GM23338 (cell line): Measurements from ENCODE around the gene RAB17. TPM values are rescaled to one million over a fixed set of nuclear protein-coding genes. Genes with fewer than 3 reads are reported as not detected.

Source experiments
- ATAC-seq: fragments of 200-7000 bp; cut with Tn5 transposase; 3 replicates; pipeline ENCODE4 v1.9.1; 2020
- DNase-seq: peaks from one replicate; pipeline ENCODE4 v3.0.0-alpha.2; 2015; ENCODE audit warnings: low spot score
- H2AFZ ChIP-seq: fragments of 200-600 bp; sonication (generic); 2 replicates; pipeline ENCODE4 v1.8.0; 2016; ENCODE audit warnings: antibody characterized with exemption, mild to moderate bottlenecking, moderate library complexity
- H3F3A ChIP-seq: fragments of 200-600 bp; sonication (generic); replicated peaks from 2 replicates; pipeline ENCODE4 v1.8.0; 2017; ENCODE audit warnings: antibody characterized with exemption, mixed run types, low read depth
- H3K27ac ChIP-seq: fragments of 200-600 bp; sonication (generic); 2 replicates; pipeline ENCODE4 v1.6.1; 2016; ENCODE audit warnings: low read depth
- H3K27me3 ChIP-seq: fragments of 200-600 bp; sonication (generic); 2 replicates; pipeline ENCODE4 v1.8.0; 2016; ENCODE audit warnings: mild to moderate bottlenecking, mixed run types, moderate library complexity; ENCODE audit not compliant: insufficient read depth
- H3K36me3 ChIP-seq: fragments of 200-600 bp; sonication (generic); 2 replicates; pipeline ENCODE4 v1.8.0; 2016; ENCODE audit warnings: mild to moderate bottlenecking; ENCODE audit not compliant: insufficient read depth
- H3K4me1 ChIP-seq: fragments of 200-600 bp; sonication (generic); 2 replicates; pipeline ENCODE4 v1.8.0; 2016; ENCODE audit warnings: mild to moderate bottlenecking, moderate library complexity; ENCODE audit not compliant: insufficient read depth
- H3K4me2 ChIP-seq: fragments of 200-600 bp; sonication (generic); 2 replicates; pipeline ENCODE4 v1.7.1; 2017; ENCODE audit warnings: mixed run types
- H3K4me3 ChIP-seq: fragments of 200-600 bp; sonication (generic); 2 replicates; pipeline ENCODE4 v1.6.1; 2016; ENCODE audit warnings: mixed run types
- H3K79me2 ChIP-seq: fragments of 200-600 bp; sonication (generic); replicated peaks from 2 replicates; pipeline ENCODE4 v1.8.0; 2017; ENCODE audit warnings: mild to moderate bottlenecking; ENCODE audit not compliant: insufficient read depth
- H3K9me2 ChIP-seq: fragments of 200-600 bp; sonication (generic); 2 replicates; pipeline ENCODE4 v1.8.0; 2017; ENCODE audit not compliant: insufficient read depth
- H4K20me1 ChIP-seq: fragments of 200-600 bp; sonication (generic); replicated peaks from 2 replicates; pipeline ENCODE4 v1.8.0; 2017; ENCODE audit warnings: mild to moderate bottlenecking; ENCODE audit not compliant: insufficient read depth
- H3K27ac Mint-ChIP-seq: 2 replicates; pipeline ENCODE4 v1.8.0; 2020; ENCODE audit warnings: inconsistent platforms, mild to moderate bottlenecking, moderate library complexity, mixed read lengths
- H3K27me3 Mint-ChIP-seq: 3 replicates; pipeline ENCODE4 v1.8.0; 2022; ENCODE audit warnings: low read depth, mild to moderate bottlenecking, moderate library complexity, mixed read lengths, inconsistent platforms; ENCODE audit not compliant: insufficient read depth, poor library complexity
- H3K36me3 Mint-ChIP-seq: 3 replicates; pipeline ENCODE4 v1.8.0; 2021; ENCODE audit warnings: low read depth, mild to moderate bottlenecking, inconsistent platforms, moderate library complexity, mixed read lengths
- H3K4me1 Mint-ChIP-seq: 3 replicates; pipeline ENCODE4 v1.8.0; 2020; ENCODE audit warnings: mild to moderate bottlenecking, inconsistent platforms, mixed read lengths
- H3K4me3 Mint-ChIP-seq: 3 replicates; pipeline ENCODE4 v1.8.0; 2021; ENCODE audit warnings: moderate library complexity, mild to moderate bottlenecking, inconsistent platforms, mixed read lengths
- H3K9me3 Mint-ChIP-seq: 3 replicates; pipeline ENCODE4 v1.8.0; 2020; ENCODE audit warnings: moderate library complexity, mild to moderate bottlenecking, inconsistent platforms, mixed read lengths
- CREB1 ChIP-seq: fragments of 250-450 bp; sonication (Bioruptor Pico); IDR thresholded peaks from 2 replicates; pipeline ENCODE4 v1.5.0; 2020; ENCODE audit warnings: low read depth, mild to moderate bottlenecking, moderate library complexity
- CTCF ChIP-seq, 2 experiments: fragments of 200-600 bp in 1 of 2; sonication (generic) in 1 of 2; conservative IDR thresholded peaks; 2 replicates each; pipeline versions ENCODE4 v1.5.1 to v1.6.1; 2016 to 2017; ENCODE audit warnings: antibody characterized with exemption in 2 of 2, low read depth in 2 of 2, mild to moderate bottlenecking in 2 of 2, moderate library complexity in 1 of 2
- EZH2 ChIP-seq: fragments of 200-600 bp; sonication (generic); IDR thresholded peaks from one replicate; pipeline ENCODE4 v1.8.0; 2017; ENCODE audit warnings: antibody characterized with exemption, mild to moderate bottlenecking, low read depth; ENCODE audit not compliant: unreplicated experiment
- EZH2phosphoT487 ChIP-seq: fragments of 200-600 bp; sonication (generic); IDR thresholded peaks from one replicate; pipeline ENCODE4 v1.8.1; 2018; ENCODE audit warnings: antibody characterized with exemption; ENCODE audit not compliant: unreplicated experiment
- JUNB ChIP-seq: IDR thresholded peaks from one replicate; pipeline ENCODE4 v1.6.1; 2016; ENCODE audit warnings: antibody characterized with exemption; ENCODE audit not compliant: unreplicated experiment
- NANOG ChIP-seq: IDR thresholded peaks from 2 replicates; pipeline ENCODE4 v1.6.1; 2016; ENCODE audit warnings: antibody characterized with exemption, borderline replicate concordance
- POLR2AphosphoS5 ChIP-seq: IDR thresholded peaks from 2 replicates; pipeline ENCODE4 v1.6.1; 2016; ENCODE audit warnings: antibody characterized with exemption, low read depth
- ZNF114 ChIP-seq: fragments of 250-450 bp; sonication (Bioruptor Pico); IDR thresholded peaks from 2 replicates; pipeline ENCODE4 v1.5.0; 2020; ENCODE audit warnings: mild to moderate bottlenecking, moderate library complexity
- ZNF331 ChIP-seq: fragments of 250-450 bp; sonication (Bioruptor Pico); IDR thresholded peaks from 2 replicates; pipeline ENCODE4 v1.5.0; 2020; ENCODE audit warnings: low read depth, mild to moderate bottlenecking, moderate library complexity
- polyA plus RNA-seq: library from polyadenylated mRNA; unstranded; fragments of >200 nt; fragmentation: Nextera tagmentation; extraction: Ambion mirVana; gene quantifications from 2 replicates; pipeline ENCODE4 v1.2.1, GENCODE V29; 2016
- total RNA-seq: library from RNA; depleted of rRNA; stranded (reverse); fragments of >200 nt; shearing (Covaris generic); gene quantifications from 2 replicates; pipeline ENCODE4 v1.2.3, GENCODE V29; 2014
- TF ChIP-seq, protein P1 (sequence below): IDR thresholded peaks from 2 replicates; pipeline ENCODE4 v1.6.1; 2016; ENCODE audit warnings: antibody characterized with exemption
- TF ChIP-seq, protein P2 (sequence below): IDR thresholded peaks from one replicate; pipeline ENCODE4 v1.6.1; 2018; ENCODE audit warnings: antibody characterized with exemption; ENCODE audit not compliant: unreplicated experiment
- TF ChIP-seq, protein P3 (sequence below): fragments of 250-450 bp; sonication (Bioruptor Pico); IDR thresholded peaks from 2 replicates; pipeline ENCODE4 v1.5.0; 2020; ENCODE audit warnings: mild to moderate bottlenecking, moderate library complexity

RAB17 gene
- total and polyA plus RNA-seq, 2 experiments from 2014 or later: 22.4 to 26.9 TPM

DNA sequence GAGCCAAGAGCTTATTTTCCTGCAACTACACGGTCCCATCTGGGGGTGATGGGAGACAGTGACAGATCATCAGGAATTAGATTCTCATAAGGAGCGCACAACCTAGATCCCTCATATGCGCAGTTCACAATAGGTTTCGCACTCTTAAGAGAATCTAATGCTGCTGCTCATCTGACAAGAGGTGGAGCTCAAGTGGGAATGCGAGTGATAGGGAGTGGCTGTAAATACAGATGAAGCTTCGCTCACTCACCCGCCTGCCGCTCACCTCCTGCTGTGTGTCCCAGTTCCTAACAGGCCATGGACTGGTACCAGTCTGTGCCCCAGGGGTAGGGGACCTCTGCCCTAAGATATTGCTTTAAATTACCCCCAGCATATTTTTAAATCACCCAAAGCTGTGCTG, 47.6 kb upstream of the RAB17 start (continued):
- TF ChIP-seq EZH2phosphoT487: no peak
- TF ChIP-seq NANOG: no peak
- no peak for TF ChIP-seq CREB1

DNA sequence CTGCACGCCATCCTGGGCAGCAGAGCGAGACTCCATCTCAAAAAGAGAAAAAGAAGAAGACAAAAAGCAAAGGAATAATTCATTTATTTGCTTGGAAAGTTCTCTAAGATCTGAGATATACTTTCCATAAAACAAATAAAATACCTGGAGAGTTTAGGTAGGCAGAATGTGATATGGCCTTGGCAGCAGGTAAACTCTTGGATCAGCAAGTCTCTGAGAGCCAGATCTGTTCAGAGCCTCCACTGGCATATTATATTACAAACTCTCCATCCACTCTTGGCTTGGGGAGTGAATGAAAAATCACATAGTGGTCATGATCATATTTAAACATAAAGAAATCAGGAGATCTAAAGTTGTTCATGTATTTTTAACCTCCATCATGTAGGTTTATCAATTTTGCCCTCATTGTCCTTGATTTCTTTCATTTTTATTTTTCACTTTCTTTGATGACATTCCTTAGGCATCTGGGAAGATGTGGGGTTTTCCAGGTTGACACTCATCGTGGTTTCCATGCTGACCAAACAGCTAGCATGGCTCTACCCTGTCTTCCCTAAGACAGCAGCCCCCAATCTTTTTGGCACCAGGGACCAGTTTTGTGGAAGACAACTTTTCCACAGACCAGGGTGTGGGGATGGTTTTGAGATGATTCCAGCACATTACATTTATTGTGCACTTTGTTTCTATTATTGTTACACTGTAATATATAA, 47.0 kb upstream of the RAB17 start:
- Mint-ChIP-seq H3K27me3 (peaks cover 3% of the 10 kb centered on the region), H3K4me1 (no peaks in the 10 kb centered on the region), H3K36me3 (peaks cover 56% of the 10 kb centered on the region), H3K27ac (no peak overlapping the region), H3K9me3 (peaks cover 30% of the 10 kb centered on the region), H3K4me3 (no peak overlapping the region)
- no peak overlapping the region for H3K27ac ChIP-seq
- H3K79me2 ChIP-seq: peaks cover 25% of the 10 kb centered on the region
- no peaks in the 10 kb centered on the region for H3K4me1 ChIP-seq
- H3F3A ChIP-seq: no peaks in the 10 kb centered on the region
- 0 out of 2 replicates have a peak, but pooled peaks cover 4% of the 10 kb centered on the region for H4K20me1 ChIP-seq
- H3K27me3 ChIP-seq: peaks cover 7% of the 10 kb centered on the region
- no peak for DNase-seq
- no peak overlapping the region for H3K4me2 ChIP-seq
- H2AFZ ChIP-seq: no peak overlapping the region
- no peak for ATAC-seq
- H3K9me2 ChIP-seq: peaks cover 3% of the 10 kb centered on the region; the same call in 1 of the 2 replicates
- no peak overlapping the region for H3K4me3 ChIP-seq
- H3K36me3 ChIP-seq: 0 out of 2 replicates have a peak, but pooled peaks cover 4% of the 10 kb centered on the region
- TF ChIP-seq EZH2phosphoT487 (no peak), POLR2AphosphoS5 (no peak), JUNB (no peak), CREB1 (no peak), ZNF114 (CRISPR knock-in tag) (no peak), ZNF331 (CRISPR knock-in tag) (no peak), NANOG (no peak), EZH2 (no peak), CTCF (conservative IDR thresholded peaks at IDR 0.05; ENCODE audit: low read depth in 2 of 2) (no peak)
- TF ChIP-seq, protein P1, sequence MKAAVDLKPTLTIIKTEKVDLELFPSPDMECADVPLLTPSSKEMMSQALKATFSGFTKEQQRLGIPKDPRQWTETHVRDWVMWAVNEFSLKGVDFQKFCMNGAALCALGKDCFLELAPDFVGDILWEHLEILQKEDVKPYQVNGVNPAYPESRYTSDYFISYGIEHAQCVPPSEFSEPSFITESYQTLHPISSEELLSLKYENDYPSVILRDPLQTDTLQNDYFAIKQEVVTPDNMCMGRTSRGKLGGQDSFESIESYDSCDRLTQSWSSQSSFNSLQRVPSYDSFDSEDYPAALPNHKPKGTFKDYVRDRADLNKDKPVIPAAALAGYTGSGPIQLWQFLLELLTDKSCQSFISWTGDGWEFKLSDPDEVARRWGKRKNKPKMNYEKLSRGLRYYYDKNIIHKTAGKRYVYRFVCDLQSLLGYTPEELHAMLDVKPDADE: no peak
- TF ChIP-seq, protein P2, sequence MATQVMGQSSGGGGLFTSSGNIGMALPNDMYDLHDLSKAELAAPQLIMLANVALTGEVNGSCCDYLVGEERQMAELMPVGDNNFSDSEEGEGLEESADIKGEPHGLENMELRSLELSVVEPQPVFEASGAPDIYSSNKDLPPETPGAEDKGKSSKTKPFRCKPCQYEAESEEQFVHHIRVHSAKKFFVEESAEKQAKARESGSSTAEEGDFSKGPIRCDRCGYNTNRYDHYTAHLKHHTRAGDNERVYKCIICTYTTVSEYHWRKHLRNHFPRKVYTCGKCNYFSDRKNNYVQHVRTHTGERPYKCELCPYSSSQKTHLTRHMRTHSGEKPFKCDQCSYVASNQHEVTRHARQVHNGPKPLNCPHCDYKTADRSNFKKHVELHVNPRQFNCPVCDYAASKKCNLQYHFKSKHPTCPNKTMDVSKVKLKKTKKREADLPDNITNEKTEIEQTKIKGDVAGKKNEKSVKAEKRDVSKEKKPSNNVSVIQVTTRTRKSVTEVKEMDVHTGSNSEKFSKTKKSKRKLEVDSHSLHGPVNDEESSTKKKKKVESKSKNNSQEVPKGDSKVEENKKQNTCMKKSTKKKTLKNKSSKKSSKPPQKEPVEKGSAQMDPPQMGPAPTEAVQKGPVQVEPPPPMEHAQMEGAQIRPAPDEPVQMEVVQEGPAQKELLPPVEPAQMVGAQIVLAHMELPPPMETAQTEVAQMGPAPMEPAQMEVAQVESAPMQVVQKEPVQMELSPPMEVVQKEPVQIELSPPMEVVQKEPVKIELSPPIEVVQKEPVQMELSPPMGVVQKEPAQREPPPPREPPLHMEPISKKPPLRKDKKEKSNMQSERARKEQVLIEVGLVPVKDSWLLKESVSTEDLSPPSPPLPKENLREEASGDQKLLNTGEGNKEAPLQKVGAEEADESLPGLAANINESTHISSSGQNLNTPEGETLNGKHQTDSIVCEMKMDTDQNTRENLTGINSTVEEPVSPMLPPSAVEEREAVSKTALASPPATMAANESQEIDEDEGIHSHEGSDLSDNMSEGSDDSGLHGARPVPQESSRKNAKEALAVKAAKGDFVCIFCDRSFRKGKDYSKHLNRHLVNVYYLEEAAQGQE: no peak
- TF ChIP-seq, protein P3, sequence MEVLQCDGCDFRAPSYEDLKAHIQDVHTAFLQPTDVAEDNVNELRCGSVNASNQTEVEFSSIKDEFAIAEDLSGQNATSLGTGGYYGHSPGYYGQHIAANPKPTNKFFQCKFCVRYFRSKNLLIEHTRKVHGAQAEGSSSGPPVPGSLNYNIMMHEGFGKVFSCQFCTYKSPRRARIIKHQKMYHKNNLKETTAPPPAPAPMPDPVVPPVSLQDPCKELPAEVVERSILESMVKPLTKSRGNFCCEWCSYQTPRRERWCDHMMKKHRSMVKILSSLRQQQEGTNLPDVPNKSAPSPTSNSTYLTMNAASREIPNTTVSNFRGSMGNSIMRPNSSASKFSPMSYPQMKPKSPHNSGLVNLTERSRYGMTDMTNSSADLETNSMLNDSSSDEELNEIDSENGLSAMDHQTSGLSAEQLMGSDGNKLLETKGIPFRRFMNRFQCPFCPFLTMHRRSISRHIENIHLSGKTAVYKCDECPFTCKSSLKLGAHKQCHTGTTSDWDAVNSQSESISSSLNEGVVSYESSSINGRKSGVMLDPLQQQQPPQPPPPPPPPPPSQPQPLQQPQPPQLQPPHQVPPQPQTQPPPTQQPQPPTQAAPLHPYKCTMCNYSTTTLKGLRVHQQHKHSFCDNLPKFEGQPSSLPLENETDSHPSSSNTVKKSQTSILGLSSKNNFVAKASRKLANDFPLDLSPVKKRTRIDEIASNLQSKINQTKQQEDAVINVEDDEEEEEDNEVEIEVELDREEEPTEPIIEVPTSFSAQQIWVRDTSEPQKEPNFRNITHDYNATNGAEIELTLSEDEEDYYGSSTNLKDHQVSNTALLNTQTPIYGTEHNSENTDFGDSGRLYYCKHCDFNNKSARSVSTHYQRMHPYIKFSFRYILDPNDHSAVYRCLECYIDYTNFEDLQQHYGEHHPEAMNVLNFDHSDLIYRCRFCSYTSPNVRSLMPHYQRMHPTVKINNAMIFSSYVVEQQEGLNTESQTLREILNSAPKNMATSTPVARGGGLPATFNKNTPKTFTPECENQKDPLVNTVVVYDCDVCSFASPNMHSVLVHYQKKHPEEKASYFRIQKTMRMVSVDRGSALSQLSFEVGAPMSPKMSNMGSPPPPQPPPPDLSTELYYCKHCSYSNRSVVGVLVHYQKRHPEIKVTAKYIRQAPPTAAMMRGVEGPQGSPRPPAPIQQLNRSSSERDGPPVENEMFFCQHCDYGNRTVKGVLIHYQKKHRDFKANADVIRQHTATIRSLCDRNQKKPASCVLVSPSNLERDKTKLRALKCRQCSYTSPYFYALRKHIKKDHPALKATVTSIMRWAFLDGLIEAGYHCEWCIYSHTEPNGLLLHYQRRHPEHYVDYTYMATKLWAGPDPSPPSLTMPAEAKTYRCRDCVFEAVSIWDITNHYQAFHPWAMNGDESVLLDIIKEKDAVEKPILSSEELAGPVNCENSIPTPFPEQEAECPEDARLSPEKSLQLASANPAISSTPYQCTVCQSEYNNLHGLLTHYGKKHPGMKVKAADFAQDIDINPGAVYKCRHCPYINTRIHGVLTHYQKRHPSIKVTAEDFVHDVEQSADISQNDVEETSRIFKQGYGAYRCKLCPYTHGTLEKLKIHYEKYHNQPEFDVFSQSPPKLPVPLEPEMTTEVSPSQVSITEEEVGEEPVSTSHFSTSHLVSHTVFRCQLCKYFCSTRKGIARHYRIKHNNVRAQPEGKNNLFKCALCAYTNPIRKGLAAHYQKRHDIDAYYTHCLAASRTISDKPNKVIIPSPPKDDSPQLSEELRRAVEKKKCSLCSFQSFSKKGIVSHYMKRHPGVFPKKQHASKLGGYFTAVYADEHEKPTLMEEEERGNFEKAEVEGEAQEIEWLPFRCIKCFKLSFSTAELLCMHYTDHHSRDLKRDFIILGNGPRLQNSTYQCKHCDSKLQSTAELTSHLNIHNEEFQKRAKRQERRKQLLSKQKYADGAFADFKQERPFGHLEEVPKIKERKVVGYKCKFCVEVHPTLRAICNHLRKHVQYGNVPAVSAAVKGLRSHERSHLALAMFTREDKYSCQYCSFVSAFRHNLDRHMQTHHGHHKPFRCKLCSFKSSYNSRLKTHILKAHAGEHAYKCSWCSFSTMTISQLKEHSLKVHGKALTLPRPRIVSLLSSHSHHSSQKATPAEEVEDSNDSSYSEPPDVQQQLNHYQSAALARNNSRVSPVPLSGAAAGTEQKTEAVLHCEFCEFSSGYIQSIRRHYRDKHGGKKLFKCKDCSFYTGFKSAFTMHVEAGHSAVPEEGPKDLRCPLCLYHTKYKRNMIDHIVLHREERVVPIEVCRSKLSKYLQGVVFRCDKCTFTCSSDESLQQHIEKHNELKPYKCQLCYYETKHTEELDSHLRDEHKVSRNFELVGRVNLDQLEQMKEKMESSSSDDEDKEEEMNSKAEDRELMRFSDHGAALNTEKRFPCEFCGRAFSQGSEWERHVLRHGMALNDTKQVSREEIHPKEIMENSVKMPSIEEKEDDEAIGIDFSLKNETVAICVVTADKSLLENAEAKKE (CRISPR knock-in tag): no peak
